HG02642 (cell line): Measurements from ENCODE around the gene POLR3A.
"Not testable (repeated sequence)": the region's sequence is repeated elsewhere in the genome, so short reads cannot be mapped to it uniquely, and the experiment has no call there.

ENCODE experiments used
- ATAC-seq: cut with Tn5 transposase; IDR thresholded peaks from one replicate; pipeline ENCODE4 v1.9.1; 2021; ENCODE audit warnings: mild to moderate bottlenecking; ENCODE audit not compliant: unreplicated experiment, poor library complexity

Gene POLR3A

DNA sequence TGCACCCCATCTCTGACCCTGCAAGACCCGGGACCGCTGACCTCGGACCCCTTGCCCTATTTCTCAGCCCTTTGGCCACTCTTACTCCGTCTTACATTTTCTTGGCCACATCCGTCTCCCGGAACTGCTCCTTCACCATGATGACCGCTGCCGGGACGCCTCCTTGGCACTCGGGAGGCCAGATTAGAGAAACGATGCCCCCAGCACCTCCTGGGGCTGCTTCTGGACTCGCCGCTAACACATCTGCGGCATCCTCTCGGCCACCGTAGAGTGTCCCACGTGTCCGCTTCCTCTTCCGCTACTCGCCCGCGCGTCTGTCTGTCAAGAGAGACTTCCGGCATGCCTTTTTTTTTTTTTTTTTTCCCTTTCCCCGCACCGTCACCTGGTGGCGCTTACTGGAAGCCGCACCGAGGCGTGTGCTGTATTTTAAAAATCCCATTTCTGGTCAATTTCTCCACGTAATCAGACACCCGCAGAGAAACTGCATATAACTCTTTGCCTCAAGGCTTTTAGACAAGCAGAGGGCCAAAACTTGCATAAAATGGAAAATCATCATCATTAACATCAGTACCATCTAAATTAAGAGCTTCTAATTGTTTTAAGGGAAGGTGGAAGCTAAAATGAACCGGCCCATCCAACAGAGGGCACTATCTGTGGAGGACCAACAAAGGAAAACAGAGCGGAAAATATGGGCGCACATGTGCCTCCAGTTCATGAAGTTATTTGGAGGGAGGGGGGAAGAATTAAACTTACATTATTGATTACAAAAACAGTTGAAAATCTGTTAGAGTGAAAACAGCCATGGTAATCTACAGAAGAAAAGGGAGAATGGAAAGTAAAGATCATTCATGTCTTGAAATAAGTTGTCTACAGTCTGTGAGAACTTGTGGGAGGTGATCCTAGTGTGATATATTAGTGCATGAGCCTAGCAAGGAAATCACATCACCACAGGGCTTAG, at the start of gene POLR3A:
TSS of gene POLR3A (minus strand) at position 247 of the 958 bp plus-strand sequence. CDS start at position 139, 108 bp downstream.
- peak; percentile 65 for ATAC-seq

DNA sequence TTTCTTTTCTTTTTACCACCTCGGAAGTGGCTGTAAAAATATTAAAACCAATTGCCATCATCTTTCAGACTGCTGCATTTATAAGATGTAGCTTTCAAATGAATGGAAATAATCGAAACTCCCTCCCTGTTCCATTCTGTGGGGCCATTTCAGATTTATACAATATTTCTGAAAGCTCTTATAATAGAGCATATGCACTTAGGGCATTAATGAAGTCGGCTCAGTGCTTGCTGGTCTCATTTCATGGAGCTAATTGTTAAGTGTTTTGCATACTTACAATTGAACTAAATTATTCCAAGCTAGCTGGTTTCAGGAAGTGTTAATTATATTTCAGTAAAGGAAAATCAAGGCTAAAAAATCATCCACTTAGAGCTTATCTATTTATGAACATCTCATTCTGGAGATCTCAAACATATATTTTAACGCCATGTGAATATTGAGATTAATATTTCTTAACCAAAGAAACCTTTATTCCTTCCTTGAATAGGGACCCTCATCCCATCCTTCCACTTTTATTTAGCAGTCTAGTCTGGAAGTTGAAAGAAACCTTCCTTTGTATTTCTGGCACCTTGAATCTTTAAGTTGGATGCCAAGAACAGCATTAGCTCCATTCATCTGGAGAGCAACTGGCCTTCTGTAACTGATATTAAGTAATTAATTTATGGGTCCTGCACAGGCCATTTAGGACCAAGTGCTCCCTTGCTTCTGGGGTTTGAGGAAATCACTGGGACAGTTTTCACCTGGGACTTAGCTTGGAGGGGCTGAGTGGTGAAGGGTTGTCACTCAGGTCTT, 49.4 kb upstream of the POLR3A start:
- no peak for ATAC-seq

DNA sequence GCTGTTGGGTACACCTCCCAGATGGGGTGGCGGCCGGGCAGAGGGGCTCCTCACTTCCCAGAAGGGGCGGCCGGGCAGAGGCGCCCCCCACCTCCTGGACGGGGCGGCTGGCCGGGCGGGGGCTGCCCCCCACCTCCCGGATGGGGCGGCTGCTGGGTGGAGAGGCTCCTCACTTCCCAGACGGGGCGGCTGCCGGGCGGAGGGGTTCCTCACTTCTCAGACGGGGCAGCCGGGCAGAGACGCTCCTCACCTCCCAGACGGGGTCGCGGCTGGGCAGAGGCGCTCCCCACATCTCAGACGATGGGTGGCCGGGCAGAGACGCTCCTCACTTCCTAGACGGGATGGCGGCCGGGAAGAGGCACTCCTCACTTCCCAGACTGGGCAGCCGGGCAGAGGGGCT, 46.5 kb upstream of the POLR3A start:
- ATAC-seq: not testable (repeated sequence)

DNA sequence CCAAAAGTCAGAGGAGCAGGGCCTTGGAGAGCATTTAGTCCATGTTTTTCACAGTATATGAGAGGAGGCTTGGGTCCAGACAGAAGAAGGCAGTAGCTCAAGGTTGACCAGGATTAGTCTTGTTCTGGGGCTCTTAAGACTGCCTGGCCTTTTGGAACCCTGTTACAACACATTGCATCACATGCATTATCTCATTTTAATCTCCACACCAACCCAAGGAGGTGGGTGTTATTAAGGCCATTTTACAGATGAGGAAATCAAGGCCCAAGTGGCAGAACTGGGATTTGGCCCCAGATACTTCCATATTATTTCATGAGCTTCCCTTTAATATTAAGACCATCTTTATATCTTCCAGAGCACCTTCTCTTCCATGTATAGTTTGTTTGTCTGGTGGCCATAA, 43.2 kb upstream of the POLR3A start:
- ATAC-seq: no peak

DNA sequence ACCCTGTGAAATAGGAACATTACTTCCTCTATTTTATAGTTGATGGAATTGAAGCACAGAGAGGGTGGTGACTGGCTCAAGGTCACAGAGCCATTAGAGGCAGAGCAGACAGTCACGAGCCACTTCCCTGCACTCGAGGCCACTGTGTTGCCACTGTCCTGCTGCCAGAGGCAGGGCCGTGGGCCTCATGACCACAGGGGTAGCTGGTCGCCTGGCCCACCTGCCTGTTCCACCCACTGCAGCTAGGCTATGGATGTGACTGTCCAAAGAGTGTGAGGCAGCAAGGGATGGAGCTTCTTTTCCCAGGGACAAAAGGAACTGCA, 42.5 kb upstream of the POLR3A start:
- no peak for ATAC-seq

DNA sequence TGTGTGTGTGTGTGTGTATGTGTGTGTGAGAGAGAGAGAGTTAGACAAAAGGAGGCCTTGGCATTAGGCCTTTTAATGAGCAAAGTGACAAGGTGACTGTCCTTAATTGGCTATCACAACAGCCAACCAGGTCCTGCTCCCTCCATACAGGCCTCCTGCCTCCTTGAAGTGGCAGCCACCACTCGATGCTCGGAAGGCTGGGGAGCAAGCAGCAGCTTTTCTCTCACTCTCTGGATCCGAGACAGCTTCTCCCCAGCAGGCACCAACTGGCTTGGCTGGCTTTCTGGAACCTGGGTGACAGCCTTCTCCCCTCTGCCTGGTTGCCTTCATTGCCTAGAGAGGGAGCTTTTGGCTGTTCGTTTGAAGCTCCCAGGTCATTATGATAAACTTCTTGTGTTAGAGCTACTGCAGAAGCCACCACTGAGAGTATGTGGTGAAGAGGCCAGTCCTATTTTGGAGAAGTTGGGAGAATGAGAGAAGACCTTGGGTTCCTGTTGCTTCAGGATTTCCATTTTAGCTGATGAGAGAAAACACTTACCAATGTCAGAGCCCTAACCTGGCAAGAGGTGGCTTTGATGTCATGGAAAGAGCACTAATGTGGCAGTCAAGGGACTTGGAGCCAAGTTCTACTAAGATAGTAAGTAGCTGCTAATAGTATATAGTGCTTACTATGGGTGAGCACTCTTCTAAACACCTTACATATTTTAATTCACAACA, 42.0 kb upstream of the POLR3A start:
- no peak for ATAC-seq

DNA sequence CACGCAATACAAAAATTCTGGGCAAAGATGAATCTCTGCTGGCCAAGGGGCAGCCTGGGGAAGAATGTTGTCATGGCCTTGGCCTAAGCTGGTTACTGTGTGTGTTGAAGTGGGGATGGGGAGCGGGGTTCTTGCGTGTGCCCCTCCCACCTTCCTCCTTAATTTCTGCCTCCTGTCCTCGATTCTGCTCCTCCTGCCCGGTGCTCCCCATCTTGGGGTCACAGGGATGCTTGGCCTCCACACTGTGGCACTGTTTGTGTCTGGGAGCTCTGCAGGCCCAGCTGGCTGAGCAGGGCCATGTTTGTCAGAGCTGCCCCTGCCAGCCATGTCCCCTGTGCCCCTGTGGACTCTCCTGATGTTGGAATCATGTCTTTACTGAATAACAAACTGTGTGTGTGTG, 41.4 kb upstream of the POLR3A start:
- ATAC-seq: no peak

DNA sequence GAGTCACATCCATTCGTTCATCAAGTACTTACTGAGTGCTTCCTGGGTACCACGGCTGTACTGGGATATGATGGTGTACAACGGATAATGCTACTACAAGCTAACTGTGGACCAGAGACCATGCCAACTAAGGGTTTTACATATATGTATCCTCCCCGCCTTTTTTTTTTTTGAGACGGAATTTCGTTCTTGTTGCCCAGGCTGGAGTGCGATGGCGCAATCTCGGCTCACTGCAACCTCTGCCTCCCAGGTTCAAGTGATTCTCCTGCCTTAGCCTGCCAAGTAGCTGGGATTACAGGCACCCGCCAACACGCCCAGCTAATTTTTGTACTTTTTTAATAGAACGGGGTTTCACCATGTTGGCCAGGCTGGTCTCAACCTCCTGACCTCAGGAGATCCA, 40.7 kb upstream of the POLR3A start:
- ATAC-seq: not testable (repeated sequence)

DNA sequence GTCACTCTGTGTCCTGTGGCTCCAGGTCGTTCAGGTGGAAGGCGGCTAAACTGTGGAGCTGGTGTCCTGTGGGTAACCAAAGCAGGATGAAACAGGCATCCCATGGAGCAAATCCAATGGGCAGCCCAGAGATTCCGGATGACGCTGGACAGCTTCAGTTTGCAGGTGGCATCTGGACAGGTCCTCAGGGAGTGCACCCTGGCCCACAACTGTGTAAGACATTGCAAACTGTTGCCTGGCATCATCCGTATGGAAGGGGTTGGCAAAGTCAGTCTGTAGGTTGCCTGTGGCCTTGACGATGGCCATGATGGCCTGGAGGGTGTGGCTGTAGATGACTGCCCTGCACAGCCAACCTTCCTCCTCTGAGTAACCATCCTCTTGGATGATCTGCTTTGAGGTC, 39.8 kb upstream of the POLR3A start:
- no peak for ATAC-seq

DNA sequence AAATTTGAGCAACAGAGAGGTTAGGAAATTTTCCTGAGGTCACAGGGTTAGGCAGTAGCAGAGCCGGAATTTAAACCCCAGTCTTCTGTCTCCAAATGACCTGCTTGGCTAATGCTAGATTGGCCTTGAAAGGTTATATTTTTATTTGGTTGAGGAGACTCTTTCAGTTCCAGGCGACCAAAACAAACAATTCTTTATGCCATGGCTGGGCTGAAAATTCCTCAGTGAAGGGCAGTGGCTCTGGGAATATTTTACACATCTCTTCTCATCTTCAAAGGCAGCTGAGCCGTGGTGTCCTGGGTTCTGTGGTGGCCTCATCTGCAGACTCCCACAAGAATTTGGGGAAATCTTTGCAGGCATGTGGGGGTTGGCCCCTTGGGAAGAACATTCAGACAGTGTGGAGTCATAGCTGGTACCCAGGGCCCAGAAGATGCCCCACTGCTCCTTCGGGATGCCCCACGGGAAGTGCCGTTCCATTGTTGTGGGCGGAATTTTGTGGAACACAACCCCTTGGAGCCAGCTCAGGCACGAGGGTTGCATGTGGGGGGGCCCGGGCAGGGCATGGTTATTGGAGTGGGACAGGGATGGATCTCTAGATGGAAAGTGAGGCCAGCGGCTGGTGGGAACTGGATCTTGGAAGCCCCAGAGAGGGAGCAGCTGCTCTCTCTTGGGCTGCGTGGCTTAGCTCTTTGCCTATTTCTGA, 37.6 kb upstream of the POLR3A start:
- no peak for ATAC-seq

DNA sequence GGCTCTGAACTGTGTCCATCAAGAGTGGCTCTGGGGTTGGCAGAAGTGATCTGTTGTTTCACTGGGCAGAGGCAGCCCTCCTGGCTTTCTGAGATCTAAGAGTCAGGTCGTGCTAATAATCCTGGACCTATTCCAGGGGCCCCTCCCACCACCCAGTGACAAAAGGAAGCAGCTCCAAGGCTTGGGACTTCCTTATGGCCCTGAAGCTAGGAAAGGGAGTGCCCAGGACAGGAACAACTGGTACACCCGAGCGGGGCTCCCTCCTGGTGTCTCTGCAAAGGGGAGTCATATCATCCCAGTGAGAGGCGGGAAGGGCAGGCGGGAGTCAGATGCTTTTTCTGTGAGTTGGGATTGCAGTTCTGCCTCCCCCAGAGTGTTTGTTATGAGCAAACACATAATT, 36.7 kb upstream of the POLR3A start:
- no peak for ATAC-seq

DNA sequence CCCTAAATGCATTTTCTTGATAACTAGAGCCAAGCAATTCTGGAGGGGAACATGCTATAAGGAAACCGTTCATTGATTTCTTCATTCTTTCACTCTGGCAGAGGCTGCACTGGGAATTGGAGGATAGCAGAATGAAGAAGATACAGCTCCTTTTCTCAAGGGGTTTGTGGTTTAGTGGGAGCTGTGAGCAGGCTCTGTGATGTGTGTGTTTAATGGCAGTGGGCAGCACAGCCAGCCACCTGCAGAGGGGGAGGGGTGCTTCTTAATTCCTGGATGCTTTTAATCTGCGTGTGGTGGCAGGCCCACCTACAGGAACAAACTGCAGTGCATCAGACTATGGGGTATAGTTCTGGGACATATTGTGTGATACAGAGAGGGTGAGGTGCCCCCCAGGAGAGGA, 36.3 kb upstream of the POLR3A start:
- no peak for ATAC-seq

DNA sequence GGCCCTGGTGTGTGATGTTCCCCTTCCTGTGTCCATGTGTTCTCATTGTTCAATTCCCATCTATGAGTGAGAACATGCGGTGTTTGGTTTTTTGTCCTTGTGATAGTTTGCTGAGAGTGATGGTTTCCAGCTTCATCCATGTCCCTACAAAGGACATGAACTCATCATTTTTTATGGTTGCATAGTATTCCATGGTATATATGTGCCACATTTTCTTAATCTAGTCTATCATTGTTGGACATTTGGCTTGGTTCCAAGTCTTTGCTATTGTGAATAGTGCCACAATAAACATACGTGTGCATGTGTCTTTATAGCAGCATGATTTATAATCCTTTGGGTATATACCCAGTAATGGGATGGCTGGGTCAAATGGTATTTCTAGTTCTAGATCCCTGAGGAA, 35.6 kb upstream of the POLR3A start:
- not testable (repeated sequence) for ATAC-seq

DNA sequence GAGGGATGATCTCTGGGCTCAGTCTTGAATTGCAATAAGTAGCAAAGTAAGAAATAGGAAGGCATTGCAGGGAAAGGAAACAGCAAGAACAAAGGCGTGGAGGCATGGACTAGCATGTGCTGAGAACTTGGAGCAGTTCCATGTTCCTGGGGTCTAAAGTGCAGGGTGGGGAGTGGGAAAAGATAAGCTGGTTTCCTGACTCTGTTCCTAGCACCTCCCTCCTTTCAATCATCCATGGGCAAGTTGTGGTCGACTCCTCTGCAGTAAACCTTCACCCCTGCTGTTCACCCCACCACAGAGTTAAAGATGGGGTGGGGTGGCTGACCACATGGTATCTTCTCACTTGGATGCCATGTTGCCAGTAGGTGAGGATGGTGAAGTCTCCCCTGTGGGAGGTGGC, 33.9 kb upstream of the POLR3A start:
- no peak for ATAC-seq

DNA sequence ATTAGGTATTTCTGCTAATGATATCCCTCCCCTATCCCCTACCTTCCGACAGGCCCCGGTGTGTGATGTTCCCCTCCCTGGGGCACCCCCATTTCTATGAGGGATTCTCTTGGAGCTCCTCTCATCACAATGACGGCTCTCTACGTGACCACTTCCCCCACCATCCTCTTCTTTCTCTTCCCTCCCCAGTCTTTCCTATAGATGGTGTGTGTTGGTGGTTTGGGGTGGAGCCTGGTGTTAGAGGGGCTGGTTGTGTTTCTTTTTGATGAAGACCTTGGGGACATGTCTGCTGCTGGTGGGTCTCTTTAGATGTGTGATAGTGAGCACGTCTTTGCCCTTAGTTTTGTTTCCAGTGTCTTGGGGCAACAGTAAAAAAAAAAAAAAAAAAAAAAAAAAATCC, 33.0 kb upstream of the POLR3A start:
- no peak for ATAC-seq

DNA sequence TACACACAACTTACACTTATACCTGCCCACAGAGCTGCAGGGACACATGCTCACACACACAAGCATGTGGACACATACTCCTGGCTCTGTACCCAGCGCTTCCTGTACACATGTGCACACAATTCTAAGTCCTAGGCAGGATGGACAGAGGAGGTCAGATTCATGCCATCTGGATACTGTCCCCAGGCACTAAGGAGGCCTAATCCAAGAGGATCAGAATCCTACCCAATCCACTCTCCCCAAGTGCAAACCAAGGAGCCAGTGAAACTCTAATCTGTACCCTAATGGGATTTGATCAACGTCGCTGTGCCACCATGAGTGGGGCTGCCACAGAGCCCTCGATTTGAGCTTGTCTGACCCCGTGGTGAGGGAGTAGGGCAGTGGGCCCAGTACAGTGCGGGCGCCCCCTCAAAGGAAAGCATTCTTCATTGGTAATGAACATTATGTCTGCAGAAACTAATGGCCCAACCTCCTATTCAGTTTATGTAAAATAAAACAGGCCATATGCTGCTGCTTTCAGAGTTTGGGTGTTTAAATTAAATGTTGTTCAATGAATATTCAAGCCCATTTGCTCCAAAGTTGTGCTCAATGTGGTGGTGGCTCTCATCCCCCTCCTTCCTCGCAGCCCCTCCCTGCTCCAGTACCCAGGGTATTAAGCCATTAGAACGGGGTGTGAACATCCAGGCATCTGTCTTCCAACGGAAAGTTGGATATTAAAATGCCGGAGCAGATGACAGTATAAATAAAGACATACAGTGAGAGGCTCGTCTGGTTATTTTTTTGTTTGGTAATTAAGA, 30.8 kb upstream of the POLR3A start:
- no peak for ATAC-seq

DNA sequence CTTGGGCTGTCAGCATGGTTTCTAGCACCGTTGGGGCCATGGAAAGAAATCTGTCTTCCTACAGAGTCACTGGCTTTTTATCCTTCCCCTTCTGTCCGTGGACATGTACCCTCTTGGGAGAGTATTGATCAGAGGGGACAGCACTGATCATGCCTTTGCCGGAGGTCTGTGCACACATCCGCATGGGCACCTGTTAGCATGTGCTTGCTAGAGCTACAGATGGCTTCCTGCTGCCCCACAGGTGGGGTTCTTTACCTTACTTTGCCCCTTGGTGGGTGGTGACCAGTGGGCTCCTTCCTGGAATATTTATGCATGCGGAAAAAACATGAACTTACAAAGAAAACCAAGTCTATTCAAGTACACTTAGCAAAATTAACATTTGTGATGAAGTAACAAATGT, 29.2 kb upstream of the POLR3A start:
- ATAC-seq: no peak

DNA sequence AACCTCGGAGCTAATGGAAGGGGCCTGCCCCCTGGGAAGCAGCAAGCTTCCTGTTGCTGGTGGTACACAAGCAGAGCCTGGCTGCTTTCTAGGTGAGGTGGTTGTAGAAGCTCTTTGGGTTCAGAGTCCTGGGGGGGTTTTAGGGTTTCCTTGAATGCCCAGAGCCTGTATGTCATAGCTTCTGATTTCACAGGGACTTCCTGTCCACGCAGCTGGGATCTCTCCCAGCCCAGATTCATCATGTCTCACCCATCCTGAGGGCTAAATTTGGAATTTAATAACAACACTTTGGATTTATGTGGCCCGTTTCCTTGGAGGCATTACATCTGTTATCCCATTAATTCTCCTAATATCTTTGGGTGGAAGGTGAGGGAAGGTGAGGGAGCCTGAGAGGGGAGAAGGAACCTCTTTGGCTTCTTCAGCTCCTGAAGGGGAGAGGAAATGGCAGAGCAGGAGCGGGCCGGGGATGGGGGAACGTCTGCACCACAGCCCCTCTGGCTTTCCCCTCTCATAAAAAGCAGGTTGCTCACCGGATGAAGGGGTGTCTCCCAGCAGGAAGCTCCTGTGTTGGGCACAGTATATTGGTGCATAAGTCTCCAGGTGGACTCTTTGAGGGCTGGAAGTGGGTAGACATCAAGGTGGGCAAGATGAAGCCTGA, 24.0 kb upstream of the POLR3A start:
- no peak for ATAC-seq

DNA sequence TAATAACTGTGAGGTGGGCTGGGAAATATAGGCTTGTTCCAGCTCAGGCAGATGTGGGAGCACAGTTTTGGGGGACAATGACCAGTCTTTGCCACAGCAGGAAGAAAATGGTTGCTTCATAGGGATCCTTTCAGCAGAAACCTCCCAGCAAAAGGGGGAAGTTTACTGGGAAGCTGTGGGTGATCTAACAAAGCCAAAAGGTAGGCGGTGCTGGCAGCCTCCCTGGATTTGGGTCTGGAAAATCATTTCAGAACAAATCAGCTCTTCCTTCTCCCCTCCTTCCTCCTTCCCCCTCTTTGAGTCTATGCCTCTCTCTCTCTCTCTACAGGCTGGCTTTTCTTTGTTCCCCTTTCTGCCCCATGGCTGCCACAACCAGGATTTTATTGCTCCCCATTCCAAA, 20.5 kb upstream of the POLR3A start:
- no peak for ATAC-seq
